HCEC 1CT (cell line): Measurements from ENCODE around the gene XIST.
"Not testable (repeated sequence)": the region's sequence is repeated elsewhere in the genome, so short reads cannot be mapped to it uniquely, and the experiment has no call there.

Experiments
- DNase-seq: peaks from one replicate; pipeline ENCODE4 v3.0.0-alpha.2; 2017

Gene XIST

GRCh38 chrX:73838123-73838522, 14.4 kb downstream of the XIST start:
- DNase-seq: no peak

- no peak for DNase-seq
Observed at GRCh38 chrX:73836956-73837477, 15.5 kb downstream of the XIST start.

- DNase-seq: no peak
Observed at GRCh38 chrX:73834219-73834618, 18.3 kb downstream of the XIST start.

- no peak for DNase-seq
Observed at GRCh38 chrX:73832319-73832718, 20.2 kb downstream of the XIST start.

- DNase-seq: no peak
Observed at GRCh38 chrX:73831500-73831899, 21.0 kb downstream of the XIST start.

- DNase-seq: no peak
Observed at GRCh38 chrX:73830489-73831414, 21.8 kb downstream of the XIST start.

GRCh38 chrX:73829890-73830466, 22.5 kb downstream of the XIST start:
- no peak for DNase-seq

GRCh38 chrX:73828080-73828720, 24.3 kb downstream of the XIST start:
- DNase-seq: no peak

GRCh38 chrX:73827406-73827805, 25.1 kb downstream of the XIST start:
- DNase-seq: no peak

- no peak for DNase-seq
Observed at GRCh38 chrX:73826996-73827395, 25.5 kb downstream of the XIST start.

- DNase-seq: no peak
Observed at GRCh38 chrX:73825569-73825968, 26.9 kb downstream of the XIST start.

GRCh38 chrX:73823473-73824004, 29.0 kb downstream of the XIST start:
- no peak for DNase-seq

GRCh38 chrX:73822775-73823174, 29.7 kb downstream of the XIST start:
- DNase-seq: no peak

GRCh38 chrX:73821921-73822559, 30.5 kb downstream of the XIST start:
- DNase-seq: no peak

- not testable (repeated sequence) for DNase-seq
Observed at GRCh38 chrX:73819864-73820558, 32.5 kb downstream of the XIST start.

GRCh38 chrX:73818200-73819116, 34.1 kb downstream of the XIST start:
- no peak for DNase-seq

- peak; percentile 39 for DNase-seq
Observed at GRCh38 chrX:73817393-73818199, 34.9 kb downstream of the XIST start.

GRCh38 chrX:73812256-73812655, 40.3 kb downstream of the XIST start:
- peak; percentile 63 for DNase-seq

GRCh38 chrX:73804109-73804508, 48.4 kb downstream of the XIST start:
- not testable (repeated sequence) for DNase-seq

GRCh38 chrX:73799888-73800287, 52.6 kb downstream of the XIST start:
- DNase-seq: no peak
